GM18499 (cell line): Measurements from ENCODE around the gene STK16.
A peak's percentile ranks its signal among the peaks of the same experiment; 100 is the strongest.
"Not testable (repeated sequence)": the region's sequence is repeated elsewhere in the genome, so short reads cannot be mapped to it uniquely, and the experiment has no call there.

Source experiments
- ATAC-seq: cut with Tn5 transposase; IDR thresholded peaks from one replicate; pipeline ENCODE4 v1.9.1; 2021; ENCODE audit warnings: moderate number of reproducible peaks; ENCODE audit not compliant: insufficient read depth, unreplicated experiment

The STK16 gene

DNA sequence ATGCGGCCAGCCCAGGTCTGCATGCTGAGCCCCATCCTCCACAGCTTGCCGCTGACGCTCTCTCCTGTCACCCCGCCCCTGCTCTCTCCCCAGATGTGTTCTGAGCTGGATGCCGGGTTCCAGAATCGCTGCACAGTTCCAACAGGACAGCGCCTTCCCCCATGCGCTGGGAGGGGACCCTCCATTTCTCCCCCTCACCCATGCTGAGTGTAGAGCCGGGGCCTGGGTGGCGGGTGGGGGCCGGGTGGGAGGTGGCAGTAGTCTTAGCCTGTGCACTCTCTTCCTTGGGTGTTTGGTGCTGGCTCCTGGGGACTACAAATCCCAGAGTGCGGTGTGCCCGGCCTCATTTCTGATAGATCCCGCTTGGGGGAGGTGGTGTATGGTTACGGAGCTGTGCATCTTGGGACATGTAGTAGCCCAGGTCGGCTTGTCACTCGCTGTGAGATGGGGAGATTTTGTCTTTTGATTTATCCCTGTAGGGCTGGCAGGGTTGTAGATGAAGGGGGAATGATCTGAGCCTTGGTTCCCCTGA lies 40.7 kb downstream of the STK16 start:
- ATAC-seq: no peak

DNA sequence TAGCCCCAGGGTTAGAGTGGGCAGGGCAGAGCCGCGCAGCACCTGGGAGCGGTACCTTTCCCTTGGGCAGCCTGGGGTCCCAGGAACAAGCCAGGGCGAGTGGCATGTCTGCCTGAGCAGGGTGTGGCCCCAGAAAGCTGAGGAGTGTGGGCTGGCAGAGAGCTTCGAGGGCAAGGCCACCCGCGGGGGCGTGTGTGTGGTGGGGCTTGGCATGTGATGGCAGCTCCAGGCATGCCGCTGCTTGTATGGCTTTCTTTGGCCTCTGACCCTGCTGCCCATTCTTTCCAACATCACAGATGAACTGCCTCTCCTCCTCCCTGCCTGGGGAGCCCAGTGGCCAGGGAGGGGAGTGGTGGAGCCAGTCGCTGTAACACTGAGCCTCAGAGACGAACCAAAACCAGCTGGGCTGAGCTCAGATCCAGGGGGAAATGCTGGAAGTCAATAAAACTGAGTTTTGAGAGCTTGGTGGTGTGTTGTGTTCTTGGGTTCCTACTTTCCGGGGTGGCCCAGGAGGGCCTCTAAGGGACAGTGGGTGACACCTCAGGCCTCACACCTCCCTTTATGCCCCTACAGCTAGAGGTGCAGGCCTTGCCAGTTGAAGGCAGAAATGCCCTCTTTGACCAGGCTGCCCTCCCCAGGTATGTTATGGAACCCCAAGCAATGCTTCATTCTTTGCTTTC lies 41.3 kb downstream of the STK16 start:
- ATAC-seq: no peak

DNA sequence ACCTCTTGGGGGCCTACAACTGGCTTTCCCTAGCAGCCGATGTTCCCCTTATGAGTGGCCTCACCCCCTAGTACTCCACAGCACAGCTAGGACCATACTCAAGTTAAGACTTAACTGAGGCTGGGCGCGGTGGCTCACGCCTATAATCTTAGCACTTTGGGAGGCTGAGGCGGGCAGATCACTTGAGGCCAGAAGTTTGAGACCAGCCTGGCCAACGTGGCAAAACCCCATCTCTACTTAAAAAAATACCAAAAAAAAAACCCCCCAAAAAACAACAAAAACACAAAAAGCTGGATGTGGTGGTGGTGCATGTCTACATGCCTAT lies 41.8 kb downstream of the STK16 start:
- not testable (repeated sequence) for ATAC-seq

DNA sequence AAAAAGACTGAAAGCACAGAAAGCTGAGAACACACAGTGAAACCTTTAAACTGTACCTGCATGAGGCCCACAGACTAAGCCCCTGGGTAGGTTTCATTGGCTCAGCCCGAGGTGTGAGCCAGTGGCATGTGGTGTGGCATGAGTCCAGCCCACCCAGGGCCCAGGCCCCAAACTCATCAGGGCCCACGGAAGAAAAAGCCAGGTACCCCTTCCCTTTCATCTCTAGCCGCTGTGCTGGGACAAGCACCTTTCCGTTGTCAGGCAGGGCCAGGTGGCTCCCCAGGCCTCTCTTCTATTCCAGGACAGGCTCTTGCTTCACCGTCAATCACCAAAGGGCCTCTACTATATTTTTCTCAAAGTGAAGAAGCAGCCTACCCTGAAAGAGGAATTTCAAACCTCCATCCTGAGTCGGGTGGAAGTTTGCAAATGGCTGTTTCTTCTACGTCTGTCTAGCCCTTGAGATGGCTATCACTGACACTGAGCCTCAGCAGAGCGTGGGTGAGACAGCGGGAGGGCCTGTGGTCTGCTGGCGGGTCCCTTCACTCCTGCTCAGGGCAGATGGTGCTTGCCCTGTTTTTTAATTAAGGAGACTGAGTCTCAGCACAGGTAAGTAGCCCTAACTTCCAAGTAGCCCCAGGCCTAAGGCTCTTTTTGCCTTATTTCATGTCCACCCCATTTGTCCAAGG lies 42.4 kb downstream of the STK16 start:
- ATAC-seq: no peak

DNA sequence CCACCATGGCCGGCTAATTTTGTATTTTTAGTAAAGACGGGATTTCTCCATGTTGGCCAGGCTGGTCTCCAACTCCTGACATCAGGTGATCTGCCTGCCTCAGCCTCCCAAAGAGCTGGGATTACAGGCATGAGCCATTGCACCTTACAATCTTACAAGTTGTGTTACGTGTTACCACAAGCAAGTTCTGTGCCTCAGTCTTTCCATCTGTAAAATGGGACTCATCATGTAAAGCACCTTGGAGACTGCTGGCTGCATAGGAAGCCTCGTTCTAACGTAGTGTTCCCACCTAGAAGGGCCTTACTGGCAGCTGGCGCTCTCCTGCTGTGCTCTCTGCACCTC lies 43.9 kb downstream of the STK16 start:
- ATAC-seq: no peak

DNA sequence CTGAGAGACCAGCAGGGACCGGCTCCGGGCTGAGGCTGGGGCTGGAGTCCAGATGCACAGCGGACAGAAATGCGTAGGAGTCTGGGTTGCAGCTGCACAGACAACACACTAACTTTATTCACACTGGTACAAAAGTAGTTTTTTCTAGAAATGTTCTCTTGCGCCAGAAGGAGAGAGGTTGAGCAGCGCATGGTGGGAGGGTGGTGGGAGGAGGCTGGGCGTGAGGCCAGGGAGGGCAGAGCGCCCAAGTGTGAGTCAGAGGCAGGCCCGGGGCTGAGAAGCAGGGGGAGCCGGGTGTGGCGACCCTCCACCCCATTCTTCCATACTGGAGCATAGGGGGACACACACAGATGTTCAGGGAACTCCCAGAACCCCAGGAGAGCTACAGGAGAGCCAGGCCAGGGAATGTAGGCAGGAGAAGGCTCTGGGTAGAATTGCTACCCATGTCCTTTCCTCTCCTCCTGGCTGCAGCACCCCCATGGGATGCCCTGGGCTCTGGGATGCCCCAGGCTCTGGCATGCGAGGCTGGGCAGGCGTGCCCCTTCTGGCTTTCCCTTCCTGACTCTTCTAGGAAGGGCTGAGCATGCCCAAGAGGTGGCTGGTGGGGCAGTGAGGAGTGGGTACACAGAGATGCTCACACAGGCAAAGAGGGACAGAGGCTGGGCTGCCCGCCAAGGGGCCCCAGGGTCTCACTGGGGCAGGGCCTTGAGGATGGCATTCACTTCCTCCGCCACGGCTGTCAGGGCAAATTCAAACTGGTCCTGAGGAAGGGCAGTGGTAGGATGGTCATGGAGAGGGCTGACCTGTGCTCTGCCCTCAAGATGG lies 44.5 kb downstream of the STK16 start:
- no peak for ATAC-seq

DNA sequence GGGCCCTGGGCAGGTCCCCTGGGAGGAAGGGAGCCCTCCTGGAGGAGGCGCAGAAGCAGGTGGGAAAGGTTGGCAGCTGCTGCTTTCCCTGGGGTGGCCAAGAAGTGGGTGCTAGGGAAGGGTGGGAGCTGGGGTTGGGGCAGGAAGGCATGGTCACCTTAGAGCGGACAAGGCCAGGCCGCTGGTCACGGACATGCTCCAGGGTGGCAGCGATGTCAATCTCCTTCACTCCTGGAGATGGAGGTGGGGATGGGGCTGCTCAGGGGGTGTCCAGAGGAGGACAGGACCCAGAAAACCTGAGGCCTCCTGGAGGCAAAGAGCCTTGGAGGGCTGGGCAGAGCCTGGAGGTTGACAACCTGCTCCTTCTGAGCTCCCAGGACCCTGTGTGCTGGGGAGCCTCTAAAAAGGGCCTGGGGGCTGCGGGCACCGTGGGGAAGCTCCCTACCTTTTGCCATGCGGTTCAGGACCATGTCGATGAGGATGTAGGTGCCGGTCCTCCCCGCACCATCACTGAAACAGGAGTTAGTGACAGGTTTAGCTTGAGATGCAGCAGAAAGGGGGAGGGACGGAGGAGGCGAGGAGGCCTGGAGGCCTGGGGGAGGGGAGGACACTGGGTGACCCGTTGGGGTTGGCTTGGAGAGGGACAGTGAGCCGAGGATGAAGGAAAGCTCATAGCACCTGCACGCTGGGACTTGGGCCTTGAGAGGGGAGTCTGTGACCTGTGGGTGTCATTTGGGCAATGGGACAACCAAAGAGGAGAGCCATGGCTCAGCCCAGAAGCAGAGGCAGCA lies 45.3 kb downstream of the STK16 start:
- ATAC-seq: no peak

DNA sequence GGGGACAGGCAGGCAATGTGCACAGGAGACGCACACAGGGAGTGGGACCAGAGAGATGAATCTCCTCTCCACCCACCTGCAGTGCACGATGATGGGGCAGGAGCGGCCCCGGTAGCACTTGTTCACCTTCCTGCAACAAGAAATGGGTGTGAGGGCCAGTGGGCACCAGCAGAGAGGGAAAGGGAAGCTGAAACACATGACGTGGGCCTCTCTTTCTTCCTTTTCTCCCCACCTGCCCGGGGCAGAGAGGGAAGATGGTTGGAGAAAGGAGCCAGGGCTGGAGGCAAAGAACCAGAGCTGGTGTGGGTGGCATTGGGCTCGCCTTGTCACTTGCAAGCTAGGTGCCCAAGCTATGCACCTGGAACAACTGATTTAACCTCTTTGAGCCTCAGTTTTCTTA lies 46.1 kb downstream of the STK16 start:
- ATAC-seq: no peak

DNA sequence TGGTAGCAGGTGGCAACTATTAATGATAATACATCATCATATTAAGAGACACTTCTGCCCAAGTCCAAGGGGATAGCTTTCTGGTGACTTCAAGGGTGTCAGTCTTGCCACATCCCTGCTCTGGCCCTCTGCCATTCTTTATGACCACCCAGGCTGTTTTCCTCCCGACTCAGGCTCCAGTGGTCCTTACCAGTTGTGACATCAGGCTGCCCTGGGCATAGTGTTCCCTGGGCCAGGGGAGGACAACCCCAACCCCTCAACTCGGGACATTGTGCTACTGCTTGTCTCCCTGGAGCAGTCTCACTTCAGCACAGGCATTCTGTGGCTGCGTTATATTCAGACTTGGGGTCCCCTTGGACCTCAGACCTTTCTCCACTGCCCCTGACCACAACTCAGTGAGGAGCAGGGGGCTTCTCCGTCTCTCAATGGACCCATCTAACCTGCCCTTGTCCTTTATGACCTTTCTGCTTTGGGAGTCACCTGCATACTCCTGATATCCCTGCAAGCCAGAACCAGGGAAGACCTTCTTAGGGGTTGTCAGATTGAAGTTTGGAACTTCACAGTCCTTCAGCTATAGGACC lies 46.7 kb downstream of the STK16 start:
- no peak for ATAC-seq

DNA sequence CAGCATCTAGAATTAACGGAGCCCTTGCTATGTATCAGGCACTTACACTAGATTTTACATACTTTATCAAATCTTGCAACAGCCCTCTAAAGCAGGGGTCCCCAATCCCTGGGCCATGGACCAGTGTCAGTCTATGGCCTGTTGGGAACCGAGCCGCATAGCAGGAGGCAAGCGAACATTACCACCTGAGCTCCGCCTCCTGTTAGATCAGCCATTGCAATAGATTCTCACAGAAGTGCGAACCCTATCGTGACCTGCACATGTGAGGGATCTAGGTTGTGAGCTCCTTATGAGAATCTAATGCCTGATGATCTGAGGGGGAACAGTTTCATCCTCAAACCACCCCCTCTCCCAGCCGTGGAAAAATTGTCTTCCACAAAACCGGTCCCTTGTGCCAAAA lies 47.3 kb downstream of the STK16 start:
- no peak for ATAC-seq

DNA sequence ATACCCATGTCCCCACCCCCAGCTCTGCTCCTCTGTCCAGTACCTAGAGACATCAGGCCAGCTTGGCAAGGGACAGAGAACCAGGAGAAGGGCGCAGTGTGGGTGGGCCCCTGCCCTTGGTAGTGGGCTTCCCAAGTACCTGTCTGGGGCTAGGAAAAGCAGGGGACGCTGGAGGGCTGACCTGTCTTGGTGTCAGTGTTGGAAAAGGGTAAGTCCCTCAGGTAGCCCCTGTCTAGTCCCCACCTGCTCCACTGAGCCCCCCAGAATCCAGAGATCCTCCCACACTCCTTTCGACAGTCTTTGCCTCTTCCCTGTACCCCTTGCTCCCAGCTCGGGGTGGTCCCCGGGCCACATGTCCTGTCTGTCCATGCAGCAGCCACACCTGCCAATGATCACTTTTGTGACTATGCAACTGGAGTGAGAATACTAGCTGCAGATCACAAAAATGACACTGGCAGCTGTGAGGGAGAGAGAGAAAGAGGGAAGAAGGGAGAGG lies 48.5 kb downstream of the STK16 start:
- no peak for ATAC-seq

DNA sequence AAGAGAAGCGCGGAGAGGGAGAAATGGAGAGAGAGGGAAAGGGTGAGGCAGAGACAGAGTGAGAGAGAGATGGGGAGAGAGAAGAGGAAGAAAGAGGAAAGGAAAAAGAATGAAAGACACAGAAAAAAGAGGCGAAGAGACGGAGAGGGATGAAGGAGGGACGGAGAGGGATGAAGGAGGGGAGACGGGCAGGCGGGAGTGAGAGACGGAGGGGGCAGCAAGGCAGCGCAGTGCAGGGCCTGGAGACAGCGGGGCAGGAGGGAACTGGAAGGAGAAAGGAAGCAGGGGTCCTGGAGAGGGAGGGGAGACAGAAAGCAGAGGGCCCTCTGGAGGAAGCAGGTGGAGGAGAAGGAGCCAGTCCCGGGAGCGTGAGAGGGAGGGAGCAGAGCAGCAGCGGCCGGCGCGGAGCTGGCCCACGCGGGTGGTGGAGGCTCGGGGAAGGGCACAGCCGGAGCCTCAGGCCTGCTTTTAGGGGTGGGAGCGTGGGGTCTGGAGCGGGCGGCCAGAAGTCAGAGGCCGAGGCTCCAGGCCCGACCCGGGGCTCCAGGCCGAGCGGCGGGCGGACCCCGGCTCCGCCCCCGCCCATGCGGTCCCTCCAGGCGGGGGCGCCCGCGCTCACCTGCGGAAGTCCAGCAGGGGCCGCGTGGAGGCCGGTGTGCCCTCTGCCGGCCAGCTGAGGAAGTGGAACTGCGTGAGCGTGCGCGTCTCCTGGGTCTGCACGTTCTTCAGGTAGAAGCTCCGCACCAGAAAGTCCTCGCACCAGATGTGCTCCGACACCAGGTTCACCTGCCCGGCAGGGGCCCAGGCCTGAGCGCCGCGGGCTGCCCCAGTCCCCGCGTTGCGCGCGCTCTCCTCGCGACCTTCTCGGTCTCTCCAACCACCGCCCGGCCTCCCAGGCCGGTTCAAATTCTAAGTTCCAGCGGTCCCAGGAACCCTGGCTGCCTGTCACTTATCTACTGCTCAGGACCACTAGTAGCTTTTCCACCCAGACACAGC lies 49.4 kb downstream of the STK16 start:
- peak; percentile 75 for ATAC-seq

DNA sequence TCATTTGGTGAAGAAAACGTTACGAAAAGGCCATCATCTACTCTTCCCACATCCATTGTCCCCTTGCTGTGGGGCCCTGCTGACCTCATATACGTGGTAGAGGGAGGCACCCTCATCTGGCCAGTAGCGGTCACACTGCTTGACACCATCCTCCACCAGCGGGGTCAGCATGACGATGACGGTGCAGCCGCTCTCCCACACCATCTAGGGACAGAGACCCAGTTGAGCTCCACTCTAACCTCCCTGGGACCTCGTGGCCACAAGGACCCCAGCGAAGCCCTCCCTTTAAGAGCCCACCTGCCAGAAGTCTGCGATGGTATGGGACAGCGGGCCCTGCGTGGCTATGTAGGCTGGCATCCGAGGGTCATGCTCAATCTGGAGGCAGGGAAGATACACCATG lies 50.9 kb downstream of the STK16 start:
- ATAC-seq: no peak

DNA sequence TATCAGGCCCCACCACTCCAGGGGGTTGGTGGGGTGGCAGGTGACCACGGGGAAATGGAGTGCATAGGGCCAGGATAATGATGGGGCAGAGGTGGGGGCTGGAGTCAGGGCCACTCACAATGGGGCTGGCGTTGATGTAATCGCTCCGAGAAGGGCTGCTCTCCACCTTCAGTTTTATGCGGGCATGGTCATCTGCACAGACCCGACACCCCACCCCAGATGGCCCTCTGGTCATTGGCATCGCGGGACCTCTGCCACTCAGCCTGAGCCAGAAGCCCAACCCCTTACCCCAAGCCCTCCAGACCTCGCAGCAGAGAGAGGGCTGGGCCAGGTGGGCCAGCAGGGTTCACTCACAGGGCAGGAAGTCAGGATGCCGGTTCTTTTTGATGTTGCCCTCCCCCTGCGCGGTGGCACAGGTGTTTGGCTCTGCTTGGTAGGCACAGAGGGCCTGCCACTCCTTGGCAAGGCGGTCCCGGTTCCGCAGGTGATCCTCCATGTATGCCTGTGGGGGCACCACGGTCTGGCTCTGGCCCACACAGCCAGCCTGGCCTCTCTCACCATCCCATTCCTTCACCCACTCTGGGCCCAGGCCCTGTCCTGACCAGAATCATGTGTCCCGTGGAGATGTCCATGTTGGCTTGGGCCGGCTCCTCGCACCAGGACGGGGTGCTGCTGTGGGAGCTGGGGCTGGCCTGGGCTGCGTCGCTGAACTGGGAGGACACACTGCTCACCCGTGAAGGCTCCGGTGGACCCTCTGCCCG lies 51.5 kb downstream of the STK16 start:
- ATAC-seq: no peak

DNA sequence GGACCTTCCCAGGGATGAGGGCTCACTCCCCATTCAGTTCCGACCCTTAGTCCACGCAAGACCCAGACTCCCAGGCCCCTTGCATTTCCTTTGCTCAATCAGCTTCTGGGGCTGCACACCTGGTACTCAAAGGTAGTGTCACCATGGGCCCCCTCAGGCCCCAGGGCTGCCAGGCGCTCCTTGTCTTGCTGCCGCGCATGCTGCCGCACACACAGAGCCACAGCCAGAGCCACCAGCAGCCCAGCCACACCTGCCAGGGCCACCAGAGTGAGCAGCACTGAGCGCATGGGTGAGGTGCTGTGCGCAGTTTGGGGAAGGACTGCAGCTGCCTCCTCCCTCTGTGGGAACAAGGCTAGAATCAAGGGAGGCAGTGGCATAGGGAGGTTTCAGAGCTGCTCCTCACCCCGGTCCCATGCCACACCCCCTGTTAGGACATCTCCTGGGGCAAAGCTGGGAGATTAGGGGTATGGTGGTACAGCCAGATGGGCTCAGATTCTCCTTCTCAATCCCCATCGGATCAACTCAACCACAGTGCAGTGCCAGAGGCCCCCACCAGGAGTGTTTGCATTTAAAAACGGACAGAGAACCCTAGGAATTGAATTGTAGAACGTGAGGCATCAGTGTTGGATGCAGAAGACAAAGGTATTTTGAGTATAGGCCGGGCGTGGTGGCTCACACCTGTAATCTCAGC lies 52.6 kb downstream of the STK16 start:
- no peak for ATAC-seq

DNA sequence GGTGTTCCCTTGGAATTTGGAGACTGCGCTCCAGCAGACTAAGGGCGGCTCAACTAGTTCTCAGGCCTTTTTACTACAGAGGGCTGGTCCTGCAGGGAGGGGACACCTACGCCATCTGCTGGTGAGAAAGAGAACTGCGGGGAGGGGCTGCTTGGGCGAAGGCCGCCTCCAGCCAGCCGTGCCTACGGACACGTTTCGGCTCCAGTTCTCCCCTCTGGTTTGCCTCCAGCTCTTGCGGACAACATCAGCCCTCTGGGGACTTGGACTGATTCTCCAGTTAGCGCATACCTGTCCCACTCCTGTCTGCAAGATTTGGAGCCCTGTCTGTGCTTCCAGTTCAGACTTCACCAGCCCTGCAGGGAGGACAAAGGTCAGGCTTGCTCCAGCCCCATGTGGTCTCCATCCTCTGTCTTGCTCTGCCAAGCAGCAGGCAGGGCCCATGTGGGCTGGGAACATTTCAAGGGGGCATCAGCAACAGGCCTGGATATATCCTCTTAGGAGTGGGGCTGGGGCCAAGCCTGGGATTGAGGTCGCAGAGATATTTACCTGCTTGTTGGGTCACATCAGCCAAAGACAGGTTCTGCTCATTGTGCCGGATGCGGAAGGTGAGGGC lies 53.6 kb downstream of the STK16 start:
- no peak for ATAC-seq

DNA sequence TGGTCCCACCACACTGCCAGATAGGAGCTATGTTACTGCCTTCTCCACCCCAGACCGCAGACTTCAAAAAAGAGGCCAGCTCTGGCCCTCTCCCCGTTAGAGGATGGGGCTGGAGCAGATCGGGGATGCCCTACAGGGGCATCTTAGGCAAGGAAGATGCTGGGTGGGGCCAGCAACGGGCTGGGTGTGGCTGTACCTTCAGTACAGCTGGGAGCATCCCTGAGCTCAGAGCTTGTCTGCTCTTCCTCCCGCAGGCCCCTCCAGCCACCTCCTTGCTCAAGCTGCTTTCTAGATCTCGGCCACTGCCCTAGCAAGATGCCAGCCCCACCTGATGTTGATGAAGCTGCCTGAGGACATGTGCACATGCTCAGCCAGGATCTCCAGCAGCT lies 54.1 kb downstream of the STK16 start:
- no peak for ATAC-seq
